H1 (cell line): ENCODE results near the gene CFAP74. TPM values are rescaled to one million over a fixed set of nuclear protein-coding genes. Genes with fewer than 3 reads are reported as not detected.

Experiments used
- CTCF ChIA-PET: fragments of 300-600 bp; sonication (Branson Sonifier 250); formaldehyde crosslinking; loops from one replicate; lab custom pipeline; 2021; ENCODE audit not compliant: partially characterized antibody; lab: Charles Lee
- POLR2A ChIA-PET: fragments of 300-600 bp; sonication (Branson Sonifier 250); formaldehyde crosslinking; loops from one replicate; lab custom pipeline; 2021; ENCODE audit warnings: inconsistent platforms; ENCODE audit not compliant: partially characterized antibody; lab: Charles Lee
- DNase-seq, 2 experiments: peaks; one replicate each; pipeline versions ENCODE4 v3.0.0 to v3.0.0-alpha.2; 2010 to 2022; ENCODE audit warnings: low spot score in 2 of 2, low read depth in 1 of 2, mixed read lengths in 1 of 2
- FAIRE-seq: peaks from 2 replicates; lab custom pipeline; 2011; peaks lifted over from hg19 to GRCh38; lab: Jason Lieb, UNC
- H2AFZ ChIP-seq: 2 replicates; pipeline ENCODE4 v1.8.1; 2012; ENCODE audit warnings: low read length, inconsistent platforms
- H2AK5ac ChIP-seq: 2 replicates; pipeline ENCODE4 v1.6.1; 2013; ENCODE audit warnings: low read depth, low read length
- H2BK120ac ChIP-seq: replicated peaks from 2 replicates; pipeline ENCODE3; 2013; ENCODE audit warnings: low read depth, low read length, inconsistent platforms
- H2BK12ac ChIP-seq: 2 replicates; pipeline ENCODE4 v1.6.1; 2013; ENCODE audit warnings: low read depth, low read length
- H2BK15ac ChIP-seq: 2 replicates; pipeline ENCODE4 v1.6.1; 2013; ENCODE audit warnings: low read length
- H2BK20ac ChIP-seq: 2 replicates; pipeline ENCODE4 v1.6.1; 2013; ENCODE audit warnings: low read length
- H2BK5ac ChIP-seq: 2 replicates; pipeline ENCODE4 v1.6.1; 2013; ENCODE audit warnings: low read depth, low read length
- H3K14ac ChIP-seq: 2 replicates; pipeline ENCODE4 v1.6.1; 2013; ENCODE audit warnings: inconsistent platforms; ENCODE audit not compliant: insufficient read length
- H3K18ac ChIP-seq: 2 replicates; pipeline ENCODE4 v1.6.1; 2013; ENCODE audit warnings: low read length; ENCODE audit errors: extremely low read depth
- H3K23ac ChIP-seq: 2 replicates; pipeline ENCODE4 v1.6.1; 2013; ENCODE audit warnings: inconsistent platforms; ENCODE audit not compliant: insufficient read length
- H3K23me2 ChIP-seq: 2 replicates; pipeline ENCODE4 v1.6.1; 2013; ENCODE audit warnings: low read depth, low read length
- H3K27ac ChIP-seq: 2 replicates; pipeline ENCODE4 v1.6.1; 2011; ENCODE audit warnings: low read depth, low read length, inconsistent platforms
- H3K27me3 ChIP-seq, 4 experiments: replicated peaks in 1 of 4; 1 replicate in 1 of 4; 2 replicates in 3 of 4; pipeline versions ENCODE4 v1.6.1 to v1.8.1; 2011 to 2013; ENCODE audit warnings: low read length in 3 of 4, mild to moderate bottlenecking in 3 of 4, inconsistent platforms in 2 of 4, mixed read lengths in 2 of 4, moderate library complexity in 1 of 4; ENCODE audit not compliant: control insufficient read depth in 3 of 4, insufficient read depth in 3 of 4; ENCODE audit errors: extremely low read depth in 1 of 4
- H3K36me3 ChIP-seq, 4 experiments: 2 replicates each; pipeline versions ENCODE4 v1.6.1 to v1.8.1; 2011 to 2013; ENCODE audit warnings: mild to moderate bottlenecking in 4 of 4, low read length in 3 of 4, moderate library complexity in 2 of 4, control low read depth in 1 of 4, inconsistent platforms in 1 of 4; ENCODE audit not compliant: insufficient read depth in 4 of 4, control insufficient read depth in 2 of 4
- H3K4ac ChIP-seq: replicated peaks from 2 replicates; pipeline ENCODE3; 2013; ENCODE audit warnings: low read length, low read depth, mixed read lengths, inconsistent platforms; ENCODE audit not compliant: insufficient read length
- H3K4me1 ChIP-seq, 4 experiments: replicated peaks in 1 of 4; 1 replicate in 1 of 4; 2 replicates in 3 of 4; pipeline versions ENCODE4 v1.6.1 to v1.8.1; 2011 to 2013; ENCODE audit warnings: low read length in 3 of 4, inconsistent platforms in 2 of 4, mixed read lengths in 1 of 4; ENCODE audit not compliant: insufficient read depth in 4 of 4, control insufficient read depth in 3 of 4
- H3K4me2 ChIP-seq, 2 experiments: 2 replicates each; pipeline versions ENCODE4 v1.6.1 to v1.8.1; 2011 to 2013; ENCODE audit warnings: low read depth in 2 of 2, low read length in 2 of 2, control low read depth in 1 of 2, inconsistent platforms in 1 of 2, mild to moderate bottlenecking in 1 of 2; ENCODE audit not compliant: insufficient read depth in 1 of 2
- H3K4me3 ChIP-seq, 4 experiments: fragments of 200-600, 300-600 bp in 1 of 4; sonication (generic), shearing (Covaris generic), sonication (Bioruptor Twin) in 1 of 4; 2 replicates each; pipeline versions ENCODE4 v1.5.1 to v1.8.1; 2011 to 2016; ENCODE audit warnings: low read length in 4 of 4, low read depth in 3 of 4, control low read depth in 2 of 4, inconsistent platforms in 2 of 4, mild to moderate bottlenecking in 2 of 4, mixed read lengths in 1 of 4, moderate library complexity in 1 of 4; ENCODE audit not compliant: insufficient read depth in 2 of 4; ENCODE audit errors: extremely low read depth in 1 of 4
- H3K56ac ChIP-seq: replicated peaks from 2 replicates; pipeline ENCODE3; 2013; ENCODE audit warnings: low read depth, mild to moderate bottlenecking, mixed read lengths, low read length, inconsistent platforms; ENCODE audit not compliant: insufficient read length
- H3K79me1 ChIP-seq: 2 replicates; pipeline ENCODE4 v1.6.1; 2013; ENCODE audit warnings: low read depth, low read length, control low read depth
- H3K79me2 ChIP-seq, 2 experiments: 2 replicates each; pipeline versions ENCODE4 v1.6.1 to v1.8.1; 2012 to 2013; ENCODE audit warnings: low read length in 2 of 2, mild to moderate bottlenecking in 2 of 2, inconsistent platforms in 1 of 2; ENCODE audit not compliant: insufficient read depth in 2 of 2, control insufficient read depth in 1 of 2
- H3K9ac ChIP-seq, 4 experiments: replicated peaks in 1 of 4; 1 replicate in 1 of 4; 2 replicates in 3 of 4; pipeline versions ENCODE4 v1.6.1 to v1.8.1; 2011 to 2013; ENCODE audit warnings: low read depth in 3 of 4, low read length in 3 of 4, control low read depth in 2 of 4, mild to moderate bottlenecking in 2 of 4, moderate library complexity in 2 of 4, inconsistent platforms in 1 of 4; ENCODE audit errors: extremely low read depth in 1 of 4
- H3K9me3 ChIP-seq, 2 experiments: 2 replicates each; pipeline versions ENCODE4 v1.6.1 to v1.8.1; 2012 to 2013; ENCODE audit warnings: mild to moderate bottlenecking in 2 of 2, moderate library complexity in 2 of 2, control low read depth in 1 of 2, inconsistent platforms in 1 of 2, low read depth in 1 of 2, low read length in 1 of 2, mixed read lengths in 1 of 2; ENCODE audit not compliant: insufficient read depth in 2 of 2
- H4K20me1 ChIP-seq, 2 experiments: replicated peaks in 1 of 2; 2 replicates each; pipeline versions ENCODE3 to v1.8.1; 2011 to 2013; ENCODE audit warnings: inconsistent platforms in 2 of 2, low read length in 2 of 2, mild to moderate bottlenecking in 1 of 2; ENCODE audit not compliant: insufficient read depth in 2 of 2, control insufficient read depth in 1 of 2
- H4K5ac ChIP-seq: 2 replicates; pipeline ENCODE4 v1.6.1; 2013; ENCODE audit warnings: low read length, low read depth, mixed read lengths, inconsistent platforms; ENCODE audit not compliant: insufficient read length
- H4K8ac ChIP-seq: 2 replicates; pipeline ENCODE4 v1.8.0; 2013; ENCODE audit warnings: mild to moderate bottlenecking, moderate library complexity, low read length, inconsistent platforms; ENCODE audit not compliant: insufficient read depth; ENCODE audit errors: extremely low read depth
- H4K91ac ChIP-seq: replicated peaks from 2 replicates; pipeline ENCODE3; 2013; ENCODE audit warnings: low read length, mixed read lengths, inconsistent platforms; ENCODE audit not compliant: insufficient read length
- BRCA1 ChIP-seq: IDR thresholded peaks from 2 replicates; pipeline ENCODE4 v1.6.1; 2012; ENCODE audit warnings: low read depth, low read length, improper control_type of control experiment
- EZH2 ChIP-seq: fragments of 200-600 bp; sonication (generic); IDR thresholded peaks from 2 replicates; pipeline ENCODE4 v1.7.1; 2012; ENCODE audit warnings: low read depth, mild to moderate bottlenecking, moderate library complexity, low read length, inconsistent platforms; ENCODE audit not compliant: severe bottlenecking
- WGBS, 2 experiments: shearing (Covaris generic) in 1 of 2; methylation state at CpG; one replicate each; pipeline versions ENCODE4 v1.1.6 to v1.1.7; 2013 to 2015; ENCODE audit warnings: low lambda C conversion rate in 2 of 2, mixed read lengths in 2 of 2, inconsistent platforms in 1 of 2, low coverage in 1 of 2, missing lambda C conversion rate in 1 of 2; ENCODE audit not compliant: insufficient replicate concordance in 2 of 2, insufficient coverage in 1 of 2, insufficient read length in 1 of 2; ENCODE audit errors: extremely low coverage in 1 of 2, missing lambda C conversion rate in 1 of 2; 5-methylcytosine and 5-hydroxymethylcytosine counted together
- polyA plus RNA-seq, 7 experiments: library from polyadenylated mRNA; depleted of rRNA in 3 of 7; stranded (reverse) in 5 of 7; unstranded in 2 of 7; fragments of >200 nt in 5 of 7; fragments of 200-250 nt in 2 of 7; gene quantifications; 1 replicate in 5 of 7; 2 replicates in 1 of 7; 4 replicates in 1 of 7; pipeline versions ENCODE4 v1.2.1 to v1.2.3, GENCODE V29; 2011 to 2013; ENCODE audit warnings: missing spikeins in 2 of 7, mixed read lengths in 2 of 7
- total RNA-seq: library from RNA; stranded (reverse); fragmentation: NEBNext Ultra II Directional; extraction: Animal tissue kit (Norgen Biotek cat#: 25700); gene quantifications from 2 replicates; pipeline ENCODE4 v1.2.1, GENCODE V29; 2021

The CFAP74 gene
- total and polyA plus RNA-seq, 2 of the 8 experiments (the other 6 are each of a cell fraction or from before 2014, with no cell fraction given) = 0.09 to 0.20 TPM

GRCh38 chr1:1927751-1928150, 75.8 kb downstream of the CFAP74 start:
- WGBS, 2 experiments = 89% methylated on average over 25 of the region's 25 CpGs; no CpG with 5 or more reads in 1 of the 2 experiments
- Histone ChIP-seq H3K79me2 (no peaks in the 10 kb centered on the region), H3K23ac (no peak overlapping the region), H3K4me3 (no peak overlapping the region), H3K27ac (no peak overlapping the region), H3K4ac (no peak overlapping the region), H3K14ac (no peak overlapping the region), H3K18ac (no peak overlapping the region), H3K36me3 (no peaks in the 10 kb centered on the region), H3K79me1 (no peaks in the 10 kb centered on the region), H2AK5ac (no peak overlapping the region), H2BK20ac (no peak overlapping the region), H4K5ac (no peak overlapping the region), H4K20me1 (no peaks in the 10 kb centered on the region), H4K8ac (no peak overlapping the region), H2BK5ac (no peak overlapping the region), H3K9ac (no peak overlapping the region), H2BK120ac (no peak overlapping the region), H3K9me3 (peaks cover 0 to 15% of the 10 kb centered on the region in 2 experiments; a peak in 1 of 4 replicates), H2BK12ac (no peak overlapping the region), H3K23me2 (no peaks in the 10 kb centered on the region; the same call in 1 of the 2 replicates), H3K27me3 (no peaks in the 10 kb centered on the region; a peak in 1 of 7 replicates), H3K56ac (no peak overlapping the region), H2BK15ac (no peak overlapping the region), H3K4me2 (no peak overlapping the region), H3K4me1 (no peaks in the 10 kb centered on the region; a peak in 2 of 7 replicates), H4K91ac (no peak overlapping the region), H2AFZ (no peak overlapping the region)
- POLR2A ChIA-PET = interaction anchor here (0.6 kb wide), 2 partner anchors 18 to 270 kb away, joined by 3 read pairs; no protein-coding TSS in a partner anchor
- FAIRE-seq (no peak), DNase-seq (no peak)
- TF ChIP-seq BRCA1 = no peak
- TF ChIP-seq EZH2 = no peak
- CTCF ChIA-PET = interaction anchor here (0.8 to 3.1 kb wide), 6 partner anchors 22 to 121 kb away, joined by 3 to 13 read pairs (median 3); no protein-coding TSS in a partner anchor
